HepG2 (cell line): ENCODE data around the gene BDP1. TPM values are rescaled to one million over a fixed set of nuclear protein-coding genes. Genes with fewer than 3 reads are reported as not detected.

Source experiments
- FOXO1 ChIP-seq: sonication (generic); formaldehyde crosslinking; IDR thresholded peaks from 2 replicates; pipeline ENCODE4 v1.4.0; 2020; ENCODE audit warnings: missing genetic modification reagents
- HNF4G ChIP-seq, 2 experiments: sonication (generic) in 1 of 2; formaldehyde crosslinking in 1 of 2; IDR thresholded peaks; 2 replicates each; pipeline versions ENCODE4 v1.4.0 to v1.6.1; 2011 to 2020; ENCODE audit warnings: borderline replicate concordance in 2 of 2, low read depth in 2 of 2, mild to moderate bottlenecking in 2 of 2, low read length in 1 of 2, missing genetic modification reagents in 1 of 2, moderate library complexity in 1 of 2
- KDM3A ChIP-seq: IDR thresholded peaks from 2 replicates; pipeline ENCODE4 v1.6.1; 2018; ENCODE audit warnings: low read depth, missing compliant biosample characterization
- MBD4 ChIP-seq: IDR thresholded peaks from 2 replicates; pipeline ENCODE4 v1.6.1; 2012; ENCODE audit warnings: low read length, inconsistent platforms, borderline replicate concordance
- NONO ChIP-seq, 2 experiments: fragments of 450-650 bp in 1 of 2; sonication (generic) in 1 of 2; formaldehyde crosslinking in 1 of 2; IDR thresholded peaks in 1 of 2; conservative IDR thresholded peaks in 1 of 2; 2 replicates each; pipeline versions ENCODE4 v1.6.1 to v1.8.0; 2017 to 2022; ENCODE audit warnings: mild to moderate bottlenecking in 1 of 2, missing genetic modification reagents in 1 of 2, moderate library complexity in 1 of 2
- RXRB ChIP-seq: IDR thresholded peaks from 2 replicates; pipeline ENCODE4 v1.6.1; 2016; ENCODE audit warnings: borderline replicate concordance, missing genetic modification reagents, missing compliant biosample characterization
- SUZ12 ChIP-seq: fragments of 150-350 bp; IDR thresholded peaks from 2 replicates; pipeline ENCODE4 v1.6.1; 2014; ENCODE audit warnings: low read depth, low read length
- polyA plus RNA-seq, 8 experiments: library from polyadenylated mRNA; depleted of rRNA in 3 of 8; stranded (reverse) in 7 of 8; unstranded in 1 of 8; fragments of >200 nt; fragmentation: Illumina TruSeq in 4 of 8; extraction: Trizol in 4 of 8; gene quantifications; 2 replicates each; pipeline versions ENCODE4 v1.2.1 to v1.2.3, GENCODE V29; 2011 to 2016; ENCODE audit warnings: low read depth in 4 of 8, missing spikeins in 1 of 8, mixed read lengths in 1 of 8; ENCODE audit not compliant: insufficient read depth in 1 of 8
- total RNA-seq, 5 experiments: library from RNA; depleted of rRNA; stranded (reverse); fragments of >200 nt; fragmentation: Illumina TruSeq; extraction: Trizol; gene quantifications; 2 replicates each; pipeline ENCODE4 v1.2.3, GENCODE V29; 2016; ENCODE audit warnings: low read depth in 1 of 5
- TF ChIP-seq, protein P1 (sequence below): sonication (generic); formaldehyde crosslinking; IDR thresholded peaks from 2 replicates; pipeline ENCODE4 v1.4.0; 2020; ENCODE audit warnings: mild to moderate bottlenecking, missing genetic modification reagents
- TF ChIP-seq, protein P2 (sequence below): sonication (generic); formaldehyde crosslinking; IDR thresholded peaks from 2 replicates; pipeline ENCODE4 v1.4.0; 2020; ENCODE audit warnings: missing genetic modification reagents
- TF ChIP-seq, protein P3 (sequence below), 2 experiments: sonication (generic) in 1 of 2; formaldehyde crosslinking in 1 of 2; IDR thresholded peaks; 2 replicates each; pipeline versions ENCODE4 v1.5.1 to v1.6.1; 2011 to 2020; ENCODE audit warnings: borderline replicate concordance in 1 of 2, low read depth in 1 of 2, low read length in 1 of 2, mild to moderate bottlenecking in 1 of 2, missing genetic modification reagents in 1 of 2, moderate library complexity in 1 of 2
- TF ChIP-seq, protein P4 (sequence below): IDR thresholded peaks from 2 replicates; pipeline ENCODE4 v1.6.1; 2016; ENCODE audit warnings: missing compliant biosample characterization, missing genetic modification reagents, borderline replicate concordance

BDP1 gene
- total and polyA plus RNA-seq, 2 of the 13 experiments (the other 11 are each of a cell fraction or from before 2014, with no cell fraction given) = 10.2 to 22.4 TPM

DNA sequence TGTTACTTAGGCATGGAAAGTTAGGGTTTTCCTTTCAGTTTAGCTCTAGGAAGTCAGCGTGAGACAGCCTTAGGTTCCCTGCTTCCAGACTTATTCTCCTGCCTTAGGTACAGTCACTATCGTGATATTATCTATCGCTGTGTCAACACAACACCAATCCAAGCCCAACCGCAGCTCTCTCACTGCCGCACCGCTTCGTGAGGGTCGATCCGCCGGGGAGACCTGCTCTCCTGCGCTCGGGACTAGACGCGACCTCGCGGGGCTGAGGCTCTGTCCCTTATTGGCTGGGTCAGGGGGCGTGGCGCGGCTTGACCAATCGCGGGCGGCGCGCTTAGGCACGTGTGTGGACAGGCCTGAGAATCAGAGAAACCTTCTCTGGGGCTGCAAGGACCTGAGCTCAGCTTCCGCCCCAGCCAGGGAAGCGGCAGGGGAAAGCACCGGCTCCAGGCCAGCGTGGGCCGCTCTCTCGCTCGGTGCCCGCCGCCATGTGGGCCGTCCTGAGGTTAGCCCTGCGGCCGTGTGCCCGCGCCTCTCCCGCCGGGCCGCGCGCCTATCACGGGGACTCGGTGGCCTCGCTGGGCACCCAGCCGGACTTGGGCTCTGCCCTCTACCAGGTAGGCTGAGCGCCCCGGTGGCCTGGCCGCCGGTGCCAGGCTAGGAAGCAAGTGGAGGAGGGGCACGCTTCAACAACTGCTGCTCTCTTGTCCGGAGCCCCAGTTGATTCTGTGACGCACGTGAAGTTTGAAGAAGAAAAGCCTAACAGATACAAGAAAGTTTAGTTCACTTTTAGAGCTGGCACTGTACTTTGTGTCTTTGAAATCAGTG, 131.7 kb downstream of the BDP1 start, which contains the start of gene MCCC2 (continued):
- TF ChIP-seq, protein P1, sequence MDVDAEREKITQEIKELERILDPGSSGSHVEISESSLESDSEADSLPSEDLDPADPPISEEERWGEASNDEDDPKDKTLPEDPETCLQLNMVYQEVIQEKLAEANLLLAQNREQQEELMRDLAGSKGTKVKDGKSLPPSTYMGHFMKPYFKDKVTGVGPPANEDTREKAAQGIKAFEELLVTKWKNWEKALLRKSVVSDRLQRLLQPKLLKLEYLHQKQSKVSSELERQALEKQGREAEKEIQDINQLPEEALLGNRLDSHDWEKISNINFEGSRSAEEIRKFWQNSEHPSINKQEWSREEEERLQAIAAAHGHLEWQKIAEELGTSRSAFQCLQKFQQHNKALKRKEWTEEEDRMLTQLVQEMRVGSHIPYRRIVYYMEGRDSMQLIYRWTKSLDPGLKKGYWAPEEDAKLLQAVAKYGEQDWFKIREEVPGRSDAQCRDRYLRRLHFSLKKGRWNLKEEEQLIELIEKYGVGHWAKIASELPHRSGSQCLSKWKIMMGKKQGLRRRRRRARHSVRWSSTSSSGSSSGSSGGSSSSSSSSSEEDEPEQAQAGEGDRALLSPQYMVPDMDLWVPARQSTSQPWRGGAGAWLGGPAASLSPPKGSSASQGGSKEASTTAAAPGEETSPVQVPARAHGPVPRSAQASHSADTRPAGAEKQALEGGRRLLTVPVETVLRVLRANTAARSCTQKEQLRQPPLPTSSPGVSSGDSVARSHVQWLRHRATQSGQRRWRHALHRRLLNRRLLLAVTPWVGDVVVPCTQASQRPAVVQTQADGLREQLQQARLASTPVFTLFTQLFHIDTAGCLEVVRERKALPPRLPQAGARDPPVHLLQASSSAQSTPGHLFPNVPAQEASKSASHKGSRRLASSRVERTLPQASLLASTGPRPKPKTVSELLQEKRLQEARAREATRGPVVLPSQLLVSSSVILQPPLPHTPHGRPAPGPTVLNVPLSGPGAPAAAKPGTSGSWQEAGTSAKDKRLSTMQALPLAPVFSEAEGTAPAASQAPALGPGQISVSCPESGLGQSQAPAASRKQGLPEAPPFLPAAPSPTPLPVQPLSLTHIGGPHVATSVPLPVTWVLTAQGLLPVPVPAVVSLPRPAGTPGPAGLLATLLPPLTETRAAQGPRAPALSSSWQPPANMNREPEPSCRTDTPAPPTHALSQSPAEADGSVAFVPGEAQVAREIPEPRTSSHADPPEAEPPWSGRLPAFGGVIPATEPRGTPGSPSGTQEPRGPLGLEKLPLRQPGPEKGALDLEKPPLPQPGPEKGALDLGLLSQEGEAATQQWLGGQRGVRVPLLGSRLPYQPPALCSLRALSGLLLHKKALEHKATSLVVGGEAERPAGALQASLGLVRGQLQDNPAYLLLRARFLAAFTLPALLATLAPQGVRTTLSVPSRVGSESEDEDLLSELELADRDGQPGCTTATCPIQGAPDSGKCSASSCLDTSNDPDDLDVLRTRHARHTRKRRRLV (CRISPR knock-in tag) = peak; percentile 82
- TF ChIP-seq, protein P2, sequence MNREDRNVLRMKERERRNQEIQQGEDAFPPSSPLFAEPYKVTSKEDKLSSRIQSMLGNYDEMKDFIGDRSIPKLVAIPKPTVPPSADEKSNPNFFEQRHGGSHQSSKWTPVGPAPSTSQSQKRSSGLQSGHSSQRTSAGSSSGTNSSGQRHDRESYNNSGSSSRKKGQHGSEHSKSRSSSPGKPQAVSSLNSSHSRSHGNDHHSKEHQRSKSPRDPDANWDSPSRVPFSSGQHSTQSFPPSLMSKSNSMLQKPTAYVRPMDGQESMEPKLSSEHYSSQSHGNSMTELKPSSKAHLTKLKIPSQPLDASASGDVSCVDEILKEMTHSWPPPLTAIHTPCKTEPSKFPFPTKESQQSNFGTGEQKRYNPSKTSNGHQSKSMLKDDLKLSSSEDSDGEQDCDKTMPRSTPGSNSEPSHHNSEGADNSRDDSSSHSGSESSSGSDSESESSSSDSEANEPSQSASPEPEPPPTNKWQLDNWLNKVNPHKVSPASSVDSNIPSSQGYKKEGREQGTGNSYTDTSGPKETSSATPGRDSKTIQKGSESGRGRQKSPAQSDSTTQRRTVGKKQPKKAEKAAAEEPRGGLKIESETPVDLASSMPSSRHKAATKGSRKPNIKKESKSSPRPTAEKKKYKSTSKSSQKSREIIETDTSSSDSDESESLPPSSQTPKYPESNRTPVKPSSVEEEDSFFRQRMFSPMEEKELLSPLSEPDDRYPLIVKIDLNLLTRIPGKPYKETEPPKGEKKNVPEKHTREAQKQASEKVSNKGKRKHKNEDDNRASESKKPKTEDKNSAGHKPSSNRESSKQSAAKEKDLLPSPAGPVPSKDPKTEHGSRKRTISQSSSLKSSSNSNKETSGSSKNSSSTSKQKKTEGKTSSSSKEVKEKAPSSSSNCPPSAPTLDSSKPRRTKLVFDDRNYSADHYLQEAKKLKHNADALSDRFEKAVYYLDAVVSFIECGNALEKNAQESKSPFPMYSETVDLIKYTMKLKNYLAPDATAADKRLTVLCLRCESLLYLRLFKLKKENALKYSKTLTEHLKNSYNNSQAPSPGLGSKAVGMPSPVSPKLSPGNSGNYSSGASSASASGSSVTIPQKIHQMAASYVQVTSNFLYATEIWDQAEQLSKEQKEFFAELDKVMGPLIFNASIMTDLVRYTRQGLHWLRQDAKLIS (CRISPR knock-in tag) = no peak
- TF ChIP-seq MBD4 = no peak
- no peak for TF ChIP-seq NONO (IDR thresholded peaks at IDR 0.05)
- peak; percentile 78 for TF ChIP-seq NONO (CRISPR knock-in tag; conservative IDR thresholded peaks at IDR 0.05)
- no peak for TF ChIP-seq KDM3A (CRISPR knock-in tag)
- TF ChIP-seq FOXO1 = no peak
- no peak for TF ChIP-seq HNF4G (IDR thresholded peaks at IDR 0.05; ENCODE audit: borderline replicate concordance, low read depth, low read length)
- TF ChIP-seq HNF4G (CRISPR knock-in tag; IDR thresholded peaks at IDR 0.05; ENCODE audit: borderline replicate concordance, low read depth) = no peak
- TF ChIP-seq SUZ12 = no peak
- TF ChIP-seq, protein P3, sequence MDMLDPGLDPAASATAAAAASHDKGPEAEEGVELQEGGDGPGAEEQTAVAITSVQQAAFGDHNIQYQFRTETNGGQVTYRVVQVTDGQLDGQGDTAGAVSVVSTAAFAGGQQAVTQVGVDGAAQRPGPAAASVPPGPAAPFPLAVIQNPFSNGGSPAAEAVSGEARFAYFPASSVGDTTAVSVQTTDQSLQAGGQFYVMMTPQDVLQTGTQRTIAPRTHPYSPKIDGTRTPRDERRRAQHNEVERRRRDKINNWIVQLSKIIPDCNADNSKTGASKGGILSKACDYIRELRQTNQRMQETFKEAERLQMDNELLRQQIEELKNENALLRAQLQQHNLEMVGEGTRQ (IDR thresholded peaks at IDR 0.05; ENCODE audit: low read depth, low read length) = peak; percentile 83
- TF ChIP-seq, protein P3 (CRISPR knock-in tag; IDR thresholded peaks at IDR 0.05; ENCODE audit: borderline replicate concordance) = peak; percentile 95; the same call in 1 of the 2 replicates
- peak; percentile 13; the same call in 1 of the 2 replicates for TF ChIP-seq RXRB (CRISPR knock-in tag)
- TF ChIP-seq, protein P4, sequence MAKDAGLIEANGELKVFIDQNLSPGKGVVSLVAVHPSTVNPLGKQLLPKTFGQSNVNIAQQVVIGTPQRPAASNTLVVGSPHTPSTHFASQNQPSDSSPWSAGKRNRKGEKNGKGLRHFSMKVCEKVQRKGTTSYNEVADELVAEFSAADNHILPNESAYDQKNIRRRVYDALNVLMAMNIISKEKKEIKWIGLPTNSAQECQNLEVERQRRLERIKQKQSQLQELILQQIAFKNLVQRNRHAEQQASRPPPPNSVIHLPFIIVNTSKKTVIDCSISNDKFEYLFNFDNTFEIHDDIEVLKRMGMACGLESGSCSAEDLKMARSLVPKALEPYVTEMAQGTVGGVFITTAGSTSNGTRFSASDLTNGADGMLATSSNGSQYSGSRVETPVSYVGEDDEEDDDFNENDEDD (CRISPR knock-in tag) = peak; percentile 59; the same call in 1 of the 2 replicates
